T-helper 1 cell treated with Interleukin-12 subunit alpha and Interleukin-12 subunit beta and Interleukin-4 antibody, amounts not matched to agents 30 μg/mL and 1 μg/mL, for 36 hours (primary cell): ENCODE measurements around the gene LRRC1.

Experiments used
- H3K27ac Mint-ChIP-seq: one replicate; pipeline ENCODE4 v1.8.0; 2021; ENCODE audit warnings: mild to moderate bottlenecking, mixed read lengths
- H3K27me3 Mint-ChIP-seq: one replicate; pipeline ENCODE4 v1.8.0; 2021; ENCODE audit warnings: low read depth, mixed read lengths
- H3K36me3 Mint-ChIP-seq: one replicate; pipeline ENCODE4 v1.8.0; 2021; ENCODE audit warnings: low read depth, mixed read lengths
- H3K4me1 Mint-ChIP-seq: one replicate; pipeline ENCODE4 v1.8.0; 2021; ENCODE audit warnings: low read depth, mixed read lengths
- H3K4me3 Mint-ChIP-seq: one replicate; pipeline ENCODE4 v1.8.0; 2021; ENCODE audit warnings: mild to moderate bottlenecking, moderate library complexity, mixed read lengths
- H3K9me3 Mint-ChIP-seq: one replicate; pipeline ENCODE4 v1.8.0; 2021; ENCODE audit warnings: mixed read lengths

The LRRC1 gene

DNA sequence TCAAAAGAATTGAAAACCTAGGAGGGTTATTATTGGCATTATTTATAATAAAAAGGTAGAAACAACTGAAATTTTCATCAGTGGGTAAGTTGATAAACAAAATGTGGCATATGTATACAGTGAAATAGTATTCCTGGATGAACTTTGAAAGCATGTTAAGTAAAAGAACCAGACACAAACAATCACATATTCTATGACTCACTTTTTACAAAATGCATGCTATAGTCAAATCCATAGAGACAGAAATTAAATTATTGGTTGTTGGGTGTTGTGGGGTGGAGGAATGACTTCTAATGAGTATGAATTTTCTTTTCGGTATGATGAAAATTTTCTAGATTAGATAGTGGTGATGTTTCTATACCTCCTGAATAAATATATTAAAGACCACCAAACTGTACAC lies 94.6 kb downstream of the LRRC1 start:
- Mint-ChIP-seq H3K27ac (no peak overlapping the region), H3K27me3 (no peaks in the 10 kb centered on the region), H3K36me3 (no peaks in the 10 kb centered on the region), H3K4me3 (no peak overlapping the region), H3K4me1 (no peaks in the 10 kb centered on the region), H3K9me3 (no peaks in the 10 kb centered on the region)

DNA sequence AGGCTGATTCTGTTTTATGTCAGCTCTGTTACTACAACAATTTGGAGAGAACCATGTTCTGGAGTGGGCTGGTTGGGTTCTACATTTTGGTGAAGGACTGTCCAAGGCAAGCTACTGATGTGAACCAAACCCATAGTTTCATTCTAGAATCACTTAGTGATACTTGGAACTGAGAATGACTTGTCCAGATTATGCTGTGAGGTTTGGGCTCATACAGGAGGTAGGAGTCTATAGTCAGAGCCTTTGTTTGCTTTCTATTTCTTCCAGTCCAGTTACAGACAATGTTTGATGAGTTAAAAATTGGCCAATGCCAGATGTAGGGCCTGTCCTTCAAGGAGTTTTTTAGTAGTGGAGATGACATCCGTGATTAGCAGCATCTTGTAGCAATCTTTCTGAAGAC lies 97.9 kb downstream of the LRRC1 start:
- H3K9me3 Mint-ChIP-seq = no peaks in the 10 kb centered on the region
- no peak overlapping the region for H3K4me3 Mint-ChIP-seq
- no peaks in the 10 kb centered on the region for H3K4me1 Mint-ChIP-seq
- H3K36me3 Mint-ChIP-seq = no peaks in the 10 kb centered on the region
- H3K27me3 Mint-ChIP-seq = no peaks in the 10 kb centered on the region
- no peak overlapping the region for H3K27ac Mint-ChIP-seq

- no peaks in the 10 kb centered on the region for H3K4me1 Mint-ChIP-seq
- no peaks in the 10 kb centered on the region for H3K27me3 Mint-ChIP-seq
- H3K4me3 Mint-ChIP-seq = no peak overlapping the region
- no peaks in the 10 kb centered on the region for H3K36me3 Mint-ChIP-seq
- no peak overlapping the region for H3K27ac Mint-ChIP-seq
- H3K9me3 Mint-ChIP-seq = no peaks in the 10 kb centered on the region
Observed at GRCh38 chr6:53894091-53894490, 99.3 kb downstream of the LRRC1 start.

- Mint-ChIP-seq H3K27ac (no peak overlapping the region), H3K27me3 (no peaks in the 10 kb centered on the region), H3K36me3 (no peaks in the 10 kb centered on the region), H3K4me1 (no peaks in the 10 kb centered on the region), H3K4me3 (no peak overlapping the region), H3K9me3 (no peaks in the 10 kb centered on the region)
Observed at GRCh38 chr6:53896196-53896595, 101.4 kb downstream of the LRRC1 start.

DNA sequence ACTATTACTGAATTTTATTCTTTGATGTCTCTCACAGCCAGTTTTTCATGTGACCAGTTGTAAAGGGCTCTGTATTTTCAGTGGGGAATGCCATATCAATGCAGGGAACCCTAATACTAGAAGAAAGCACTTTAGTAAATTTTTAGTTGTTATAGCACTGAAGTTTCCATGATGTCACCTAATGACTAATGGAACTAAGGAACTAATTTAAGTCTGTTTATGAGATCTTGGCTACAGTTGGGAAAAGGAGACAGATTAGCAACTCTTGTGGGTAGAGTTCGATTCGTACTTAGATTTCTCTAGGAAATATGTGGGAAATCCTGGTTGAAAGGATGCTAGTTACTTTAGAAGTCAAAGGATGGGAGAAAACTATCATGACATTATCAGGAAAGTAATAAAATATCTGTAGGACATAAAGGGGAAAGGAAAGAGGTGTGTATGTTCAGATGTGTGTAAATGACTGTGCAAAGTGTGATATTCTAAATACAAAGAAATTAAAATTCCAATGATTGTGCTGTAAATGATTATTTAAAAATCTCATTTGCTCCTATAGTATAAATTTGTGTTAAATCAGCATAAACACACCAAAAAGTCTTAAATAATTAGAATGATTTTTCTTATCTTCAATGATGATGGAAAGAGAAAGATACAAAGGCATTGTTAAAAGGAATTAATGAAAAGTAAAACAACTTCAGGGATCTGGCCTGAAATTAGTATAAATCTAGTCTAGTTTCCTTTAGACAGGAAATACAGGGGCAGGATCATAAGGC lies 103.4 kb downstream of the LRRC1 start:
- Mint-ChIP-seq H3K36me3 (no peaks in the 10 kb centered on the region), H3K4me3 (no peak overlapping the region), H3K27ac (no peak overlapping the region), H3K4me1 (no peaks in the 10 kb centered on the region), H3K27me3 (no peaks in the 10 kb centered on the region), H3K9me3 (no peaks in the 10 kb centered on the region)

GRCh38 chr6:53899512-53899911 lies 104.7 kb downstream of the LRRC1 start:
- H3K27me3 Mint-ChIP-seq = no peaks in the 10 kb centered on the region
- H3K36me3 Mint-ChIP-seq = no peaks in the 10 kb centered on the region
- H3K9me3 Mint-ChIP-seq = no peaks in the 10 kb centered on the region
- no peaks in the 10 kb centered on the region for H3K4me1 Mint-ChIP-seq
- H3K4me3 Mint-ChIP-seq = no peak overlapping the region
- no peak overlapping the region for H3K27ac Mint-ChIP-seq

GRCh38 chr6:53903357-53903756 lies 108.6 kb downstream of the LRRC1 start:
- Mint-ChIP-seq H3K27me3 (no peaks in the 10 kb centered on the region), H3K27ac (no peak overlapping the region), H3K36me3 (no peaks in the 10 kb centered on the region), H3K9me3 (no peaks in the 10 kb centered on the region), H3K4me1 (no peaks in the 10 kb centered on the region), H3K4me3 (no peak overlapping the region)

DNA sequence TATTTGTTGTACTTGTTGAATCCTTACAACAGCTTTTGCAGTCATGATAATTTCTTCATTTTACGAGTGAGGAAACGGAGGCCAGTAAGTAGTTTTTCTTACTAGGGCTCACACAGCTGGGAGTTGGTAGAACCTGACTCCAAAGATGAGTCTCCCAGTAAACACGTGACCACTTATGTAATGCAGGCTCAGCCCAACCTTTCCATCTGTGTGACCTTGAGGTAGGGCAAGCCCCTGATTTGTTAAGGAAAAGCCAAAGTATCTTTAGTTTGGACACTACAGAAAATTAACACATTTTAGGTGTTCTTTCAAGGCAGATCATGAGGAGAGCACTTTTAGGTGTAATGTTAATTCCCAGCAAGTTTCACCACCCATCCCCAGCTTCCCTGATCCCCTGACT lies 111.3 kb downstream of the LRRC1 start:
- no peaks in the 10 kb centered on the region for H3K27me3 Mint-ChIP-seq

DNA sequence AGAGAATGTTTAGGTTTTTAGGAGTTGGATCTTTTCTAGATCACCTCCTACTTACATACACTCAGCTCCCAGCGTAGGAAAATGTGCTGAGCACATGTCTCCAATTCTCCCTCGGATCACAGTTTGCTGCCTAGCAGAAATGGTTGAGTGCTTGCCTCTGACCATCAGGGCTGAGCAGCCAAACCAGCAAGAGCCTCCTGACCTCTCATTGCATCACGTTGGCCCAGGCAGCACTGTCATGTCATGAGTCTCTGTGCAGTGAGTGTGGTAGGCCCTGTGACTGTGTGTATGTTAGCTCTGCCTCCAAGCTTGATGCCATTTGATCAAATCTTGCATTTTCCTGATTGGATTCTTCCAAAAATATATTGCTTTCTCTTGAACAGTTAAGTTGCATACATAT lies 112.0 kb downstream of the LRRC1 start:
- no peaks in the 10 kb centered on the region for H3K4me1 Mint-ChIP-seq
- no peaks in the 10 kb centered on the region for H3K9me3 Mint-ChIP-seq
- H3K4me3 Mint-ChIP-seq = no peak overlapping the region
- H3K27ac Mint-ChIP-seq = no peak overlapping the region
- no peaks in the 10 kb centered on the region for H3K27me3 Mint-ChIP-seq
- H3K36me3 Mint-ChIP-seq = no peaks in the 10 kb centered on the region

More for the DNA sequence above, 111.3 kb downstream of the LRRC1 start:
- no peaks in the 10 kb centered on the region for H3K9me3 Mint-ChIP-seq
- H3K36me3 Mint-ChIP-seq = no peaks in the 10 kb centered on the region
- H3K4me3 Mint-ChIP-seq = no peak overlapping the region
- no peak overlapping the region for H3K27ac Mint-ChIP-seq
- H3K4me1 Mint-ChIP-seq = no peaks in the 10 kb centered on the region

- Mint-ChIP-seq H3K4me3 (no peak overlapping the region), H3K36me3 (no peaks in the 10 kb centered on the region), H3K4me1 (no peaks in the 10 kb centered on the region), H3K9me3 (no peaks in the 10 kb centered on the region), H3K27me3 (no peaks in the 10 kb centered on the region), H3K27ac (no peak overlapping the region)
Observed at GRCh38 chr6:53910834-53911233, 116.0 kb downstream of the LRRC1 start.

- no peaks in the 10 kb centered on the region for H3K27me3 Mint-ChIP-seq
- no peak overlapping the region for H3K4me3 Mint-ChIP-seq
- H3K9me3 Mint-ChIP-seq = no peaks in the 10 kb centered on the region
- no peak overlapping the region for H3K27ac Mint-ChIP-seq
- no peaks in the 10 kb centered on the region for H3K36me3 Mint-ChIP-seq
- H3K4me1 Mint-ChIP-seq = no peaks in the 10 kb centered on the region
Observed at GRCh38 chr6:53912661-53913060, 117.9 kb downstream of the LRRC1 start.

DNA sequence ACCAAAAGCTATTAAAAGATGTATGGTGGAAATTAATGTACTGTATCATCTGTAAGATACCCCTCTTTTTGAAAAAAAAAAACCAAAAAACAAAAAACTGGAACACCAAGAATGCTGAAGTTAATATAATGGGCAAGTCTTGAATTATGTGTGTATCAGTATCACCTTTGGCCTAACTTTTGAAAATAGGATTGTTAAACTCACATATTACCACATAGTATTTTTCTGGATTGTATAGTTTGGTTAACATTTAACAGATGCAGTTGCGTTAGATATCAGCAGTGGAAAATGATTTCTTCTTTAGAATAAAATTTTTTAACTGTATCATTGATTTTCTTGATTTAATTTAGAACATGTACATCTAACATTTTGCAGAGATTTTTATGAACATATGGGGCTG lies 118.5 kb downstream of the LRRC1 start:
- Mint-ChIP-seq H3K27me3 (no peaks in the 10 kb centered on the region), H3K4me1 (no peaks in the 10 kb centered on the region), H3K4me3 (no peak overlapping the region), H3K27ac (no peak overlapping the region), H3K36me3 (no peaks in the 10 kb centered on the region), H3K9me3 (no peaks in the 10 kb centered on the region)

- no peaks in the 10 kb centered on the region for H3K4me1 Mint-ChIP-seq
- no peak overlapping the region for H3K4me3 Mint-ChIP-seq
- H3K27ac Mint-ChIP-seq = no peak overlapping the region
- H3K9me3 Mint-ChIP-seq = no peaks in the 10 kb centered on the region
- H3K36me3 Mint-ChIP-seq = no peaks in the 10 kb centered on the region
- H3K27me3 Mint-ChIP-seq = no peaks in the 10 kb centered on the region
Observed at GRCh38 chr6:53915026-53915691, 120.4 kb downstream of the LRRC1 start.

DNA sequence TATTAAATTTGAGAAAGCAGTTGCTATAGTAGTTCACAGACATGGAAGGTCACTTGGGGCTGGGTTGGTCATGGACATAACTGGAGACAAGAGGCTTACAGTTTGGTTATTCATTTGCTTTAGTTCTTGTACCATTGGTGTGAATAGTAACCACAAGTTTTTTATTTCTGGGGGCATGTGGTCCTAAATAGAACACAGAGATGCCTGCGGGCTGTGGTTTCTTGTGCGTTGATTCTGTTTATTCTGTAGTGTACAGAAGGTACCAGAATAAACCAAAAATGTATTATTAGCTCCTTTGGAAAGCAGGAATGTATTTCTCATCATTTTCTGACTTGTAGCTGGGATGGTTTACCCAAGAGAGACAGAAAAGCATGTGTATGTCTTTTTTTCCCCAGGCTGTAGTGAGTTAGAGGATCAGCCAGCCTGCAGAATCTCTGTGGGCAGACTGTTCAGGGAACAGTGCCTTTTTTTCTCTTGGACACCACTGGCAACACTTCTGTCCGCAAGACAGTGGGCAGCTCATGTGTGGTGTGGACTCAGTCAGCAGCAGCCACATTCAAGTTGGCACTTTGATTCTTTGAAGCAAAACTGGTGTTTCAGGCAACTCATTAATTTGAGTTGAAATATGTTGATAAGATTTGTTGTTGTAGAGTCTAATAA lies 122.1 kb downstream of the LRRC1 start:
- no peak overlapping the region for H3K27ac Mint-ChIP-seq
- no peaks in the 10 kb centered on the region for H3K27me3 Mint-ChIP-seq
- H3K4me3 Mint-ChIP-seq = no peak overlapping the region
- no peaks in the 10 kb centered on the region for H3K4me1 Mint-ChIP-seq
- H3K36me3 Mint-ChIP-seq = no peaks in the 10 kb centered on the region
- H3K9me3 Mint-ChIP-seq = no peaks in the 10 kb centered on the region

GRCh38 chr6:53917464-53917842 lies 122.6 kb downstream of the LRRC1 start:
- Mint-ChIP-seq H3K27ac (no peak overlapping the region), H3K36me3 (no peaks in the 10 kb centered on the region), H3K27me3 (no peaks in the 10 kb centered on the region), H3K9me3 (no peaks in the 10 kb centered on the region), H3K4me1 (no peaks in the 10 kb centered on the region), H3K4me3 (no peak overlapping the region)
